ENCODE results near the gene FGB. TPM values are rescaled to one million over a fixed set of nuclear protein-coding genes. Genes with fewer than 3 reads are reported as not detected.

FGB gene
- total RNA-seq, 1 experiment from 2014 or later, result 29.4 TPM

DNA sequence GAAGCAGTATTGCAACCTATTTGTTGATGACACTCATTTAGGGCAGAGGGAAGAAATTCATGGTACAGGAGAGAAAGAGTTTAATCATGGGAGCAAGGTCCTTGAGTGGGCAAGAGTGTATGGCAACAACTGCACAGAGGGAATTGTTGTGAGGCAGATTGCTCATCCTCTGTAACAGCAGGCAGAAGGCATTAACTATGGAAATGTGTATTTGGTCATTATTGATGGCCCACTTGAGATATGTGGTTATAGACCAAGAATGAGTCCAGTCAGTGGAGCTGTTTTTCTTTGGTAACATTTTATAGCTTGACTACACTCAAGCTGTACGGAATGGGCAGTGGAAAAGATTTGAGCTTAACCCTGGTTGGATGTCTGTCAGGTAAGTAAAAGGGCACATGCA lies 28.5 kb upstream of the FGB start:
- no peak overlapping the region for H3K27ac Mint-ChIP-seq (ENCODE audit: unreplicated experiment)
- H3K27me3 ChIP-seq (replicated peaks; ENCODE audit: control insufficient read depth, insufficient read depth, low read length), result no peaks in the 10 kb centered on the region
- no peak overlapping the region for H3K4me3 Mint-ChIP-seq (ENCODE audit: unreplicated experiment)
- no peak for DNase-seq
- CTCF ChIA-PET, result no interaction called here
- intact Hi-C loops (cut with micrococcal nuclease; ENCODE audit: unreplicated experiment), result no loop called here
- BruUV-seq (replicated peaks), result no TSS peak
- TF ChIP-seq, protein P1, sequence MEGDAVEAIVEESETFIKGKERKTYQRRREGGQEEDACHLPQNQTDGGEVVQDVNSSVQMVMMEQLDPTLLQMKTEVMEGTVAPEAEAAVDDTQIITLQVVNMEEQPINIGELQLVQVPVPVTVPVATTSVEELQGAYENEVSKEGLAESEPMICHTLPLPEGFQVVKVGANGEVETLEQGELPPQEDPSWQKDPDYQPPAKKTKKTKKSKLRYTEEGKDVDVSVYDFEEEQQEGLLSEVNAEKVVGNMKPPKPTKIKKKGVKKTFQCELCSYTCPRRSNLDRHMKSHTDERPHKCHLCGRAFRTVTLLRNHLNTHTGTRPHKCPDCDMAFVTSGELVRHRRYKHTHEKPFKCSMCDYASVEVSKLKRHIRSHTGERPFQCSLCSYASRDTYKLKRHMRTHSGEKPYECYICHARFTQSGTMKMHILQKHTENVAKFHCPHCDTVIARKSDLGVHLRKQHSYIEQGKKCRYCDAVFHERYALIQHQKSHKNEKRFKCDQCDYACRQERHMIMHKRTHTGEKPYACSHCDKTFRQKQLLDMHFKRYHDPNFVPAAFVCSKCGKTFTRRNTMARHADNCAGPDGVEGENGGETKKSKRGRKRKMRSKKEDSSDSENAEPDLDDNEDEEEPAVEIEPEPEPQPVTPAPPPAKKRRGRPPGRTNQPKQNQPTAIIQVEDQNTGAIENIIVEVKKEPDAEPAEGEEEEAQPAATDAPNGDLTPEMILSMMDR (IDR thresholded peaks at IDR 0.05; ENCODE audit: insufficient read depth in 1 of 2, low read depth in 1 of 2, low read length in 1 of 2, severe bottlenecking in 1 of 2, unreplicated experiment in 1 of 2), result no peak
- H3K9me3 Mint-ChIP-seq (ENCODE audit: unreplicated experiment), result no peaks in the 10 kb centered on the region
- no peak overlapping the region for H3K4me3 ChIP-seq (ENCODE audit: low read depth, low read length)
- H3K4me1 Mint-ChIP-seq (ENCODE audit: low read depth, unreplicated experiment), result no peaks in the 10 kb centered on the region
- H3K4me1 ChIP-seq, result no peaks in the 10 kb centered on the region
- H3K36me3 ChIP-seq (ENCODE audit: control insufficient read depth, insufficient read depth, low read length), result no peaks in the 10 kb centered on the region
- H3K36me3 Mint-ChIP-seq (ENCODE audit: insufficient read depth, unreplicated experiment), result peaks cover 10% of the 10 kb centered on the region
- no peaks in the 10 kb centered on the region for H3K27me3 Mint-ChIP-seq (ENCODE audit: insufficient read depth, unreplicated experiment)
- no peaks in the 10 kb centered on the region for H3K9me3 ChIP-seq
- POLR2A ChIA-PET, result interaction anchor here (0.6 kb wide), 1 partner anchor 16 kb away, joined by 3 read pairs; the partner anchor contains the start of gene PLRG1

- no peak overlapping the region for H3K4me3 Mint-ChIP-seq (ENCODE audit: unreplicated experiment)
- no peaks in the 10 kb centered on the region for H3K27me3 Mint-ChIP-seq (ENCODE audit: insufficient read depth, unreplicated experiment)
- intact Hi-C loops (cut with micrococcal nuclease; ENCODE audit: unreplicated experiment), result no loop called here
- Histone ChIP-seq H3K36me3 (ENCODE audit: control insufficient read depth, insufficient read depth, low read length) (no peaks in the 10 kb centered on the region), H3K27me3 (replicated peaks; ENCODE audit: control insufficient read depth, insufficient read depth, low read length) (no peaks in the 10 kb centered on the region), H3K4me1 (no peaks in the 10 kb centered on the region), H3K4me3 (ENCODE audit: low read depth, low read length) (no peak overlapping the region), H3K9me3 (no peaks in the 10 kb centered on the region)
- POLR2A ChIA-PET, result no interaction called here
- BruUV-seq (replicated peaks), result no TSS peak
- no peaks in the 10 kb centered on the region for H3K9me3 Mint-ChIP-seq (ENCODE audit: unreplicated experiment)
- TF ChIP-seq, protein P1 (IDR thresholded peaks at IDR 0.05; ENCODE audit: insufficient read depth in 1 of 2, low read depth in 1 of 2, low read length in 1 of 2, severe bottlenecking in 1 of 2, unreplicated experiment in 1 of 2), result no peak
- CTCF ChIA-PET, result no interaction called here
- H3K27ac Mint-ChIP-seq (ENCODE audit: unreplicated experiment), result no peak overlapping the region
- H3K4me1 Mint-ChIP-seq (ENCODE audit: low read depth, unreplicated experiment), result no peaks in the 10 kb centered on the region
- peaks cover 17% of the 10 kb centered on the region for H3K36me3 Mint-ChIP-seq (ENCODE audit: insufficient read depth, unreplicated experiment)
- no peak for DNase-seq
Measured at GRCh38 chr4:154542271-154542879, 20.4 kb upstream of the FGB start.

DNA sequence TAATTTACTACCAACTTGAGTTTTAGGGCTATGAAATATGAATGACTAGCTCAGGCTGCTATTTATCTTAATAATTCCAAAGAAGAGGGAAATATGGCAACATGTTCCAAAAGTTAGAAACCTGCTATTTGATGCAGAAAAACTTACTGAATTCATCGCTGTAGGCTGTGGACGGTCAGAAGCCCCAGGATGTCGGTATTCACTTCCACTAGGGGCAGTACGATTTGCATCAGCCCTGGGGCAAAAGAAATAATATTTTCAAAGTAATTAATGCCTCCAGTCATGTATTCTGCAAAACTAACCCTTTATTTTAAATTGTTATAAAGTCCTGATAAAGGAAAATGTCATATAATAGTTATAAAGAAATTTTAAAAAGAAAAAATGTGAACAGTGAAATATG lies 17.1 kb upstream of the FGB start:
- no peak overlapping the region for H3K4me3 ChIP-seq (ENCODE audit: low read depth, low read length)
- CTCF ChIA-PET, result no interaction called here
- intact Hi-C loops (cut with micrococcal nuclease; ENCODE audit: unreplicated experiment), result no loop called here
- no TSS peak for BruUV-seq (replicated peaks)
- Mint-ChIP-seq H3K27ac (ENCODE audit: unreplicated experiment) (no peak overlapping the region), H3K4me1 (ENCODE audit: low read depth, unreplicated experiment) (peaks cover 11% of the 10 kb centered on the region), H3K4me3 (ENCODE audit: unreplicated experiment) (no peak overlapping the region), H3K36me3 (ENCODE audit: insufficient read depth, unreplicated experiment) (peaks cover 20% of the 10 kb centered on the region), H3K27me3 (ENCODE audit: insufficient read depth, unreplicated experiment) (no peaks in the 10 kb centered on the region), H3K9me3 (ENCODE audit: unreplicated experiment) (no peaks in the 10 kb centered on the region)
- no peaks in the 10 kb centered on the region for H3K27me3 ChIP-seq (replicated peaks; ENCODE audit: control insufficient read depth, insufficient read depth, low read length)
- no peaks in the 10 kb centered on the region for H3K36me3 ChIP-seq (ENCODE audit: control insufficient read depth, insufficient read depth, low read length)
- DNase-seq, result no peak
- 0 out of 2 replicates have a peak, but pooled peaks cover 4% of the 10 kb centered on the region for H3K4me1 ChIP-seq
- TF ChIP-seq, protein P1 (IDR thresholded peaks at IDR 0.05; ENCODE audit: insufficient read depth in 1 of 2, low read depth in 1 of 2, low read length in 1 of 2, severe bottlenecking in 1 of 2, unreplicated experiment in 1 of 2), result peak in 1 of 2 experiments; percentile 27
- POLR2A ChIA-PET, result no interaction called here
- no peaks in the 10 kb centered on the region for H3K9me3 ChIP-seq

Data from Caco-2 (cell line).